GM23248 (cell line): ENCODE data around the gene WDR70.

ENCODE experiments used
- EZH2 ChIP-seq: fragments of 200-600 bp; sonication (generic); IDR thresholded peaks from 2 replicates; pipeline ENCODE4 v1.6.1; 2018; ENCODE audit warnings: antibody characterized with exemption, mild to moderate bottlenecking; ENCODE audit not compliant: insufficient read depth, poor library complexity, severe bottlenecking
- EZH2phosphoT487 ChIP-seq: fragments of 200-600 bp; sonication (generic); IDR thresholded peaks from 2 replicates; pipeline ENCODE4 v1.6.1; 2018; ENCODE audit warnings: antibody characterized with exemption, moderate library complexity, mild to moderate bottlenecking, low read depth; ENCODE audit not compliant: insufficient read depth

GRCh38 chr5:37520811-37521210, 141.7 kb downstream of the WDR70 start:
- no peak for TF ChIP-seq EZH2
- TF ChIP-seq EZH2phosphoT487: no peak
